ENCODE measurements around the gene D2HGDH. TPM values are rescaled to one million over a fixed set of nuclear protein-coding genes. Genes with fewer than 3 reads are reported as not detected.

D2HGDH gene
- total RNA-seq, 4 donors from 2014 or later: 37.7 to 160 (median 62.2) TPM

- no peaks in the 10 kb centered on the region for H3K9me3 ChIP-seq
- H3K27me3 ChIP-seq: no peaks in the 10 kb centered on the region
- DNase-seq (ENCODE audit: low spot score in 2 of 2): no peak
- no peak overlapping the region for H3K4me3 ChIP-seq
- peaks cover 13% of the 10 kb centered on the region for H3K36me3 ChIP-seq
- WGBS: 89% methylated on average over 6 of the region's 37 CpGs
- H3K4me1 ChIP-seq: peaks cover 10% of the 10 kb centered on the region
- TF ChIP-seq POLR2A (IDR thresholded peaks at IDR 0.05) (no peak), POLR2AphosphoS5 (IDR thresholded peaks at IDR 0.05) (no peak)
- no peak overlapping the region for H3K27ac ChIP-seq
Observed at GRCh38 chr2:241767464-241768250, 33.2 kb downstream of the D2HGDH start.

DNA sequence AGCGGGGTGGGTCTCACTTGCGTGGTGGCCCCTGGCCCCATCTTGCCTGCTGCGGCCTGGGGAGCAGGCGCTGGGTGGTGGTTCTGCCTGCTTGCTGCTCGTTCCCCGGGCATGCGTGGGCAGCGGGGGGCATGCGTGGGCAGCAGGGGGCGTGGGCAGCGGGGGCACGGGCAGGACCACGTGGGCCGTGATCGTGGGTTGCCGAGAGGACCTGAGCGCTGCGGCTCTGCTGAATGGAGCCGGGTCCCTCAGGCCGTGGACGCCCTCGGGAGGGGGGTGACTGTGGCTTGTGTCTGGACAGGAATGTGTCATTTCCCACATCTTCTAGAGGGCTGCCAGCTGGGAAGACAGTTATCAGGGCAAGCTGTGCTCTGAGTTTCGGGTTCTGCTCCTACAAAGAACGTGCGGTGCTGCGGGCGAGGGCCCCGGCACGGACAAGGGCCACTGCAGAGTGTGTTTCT is 33.9 kb downstream of the D2HGDH start:
- H3K4me1 ChIP-seq: peaks cover 10% of the 10 kb centered on the region
- TF ChIP-seq, protein P1, sequence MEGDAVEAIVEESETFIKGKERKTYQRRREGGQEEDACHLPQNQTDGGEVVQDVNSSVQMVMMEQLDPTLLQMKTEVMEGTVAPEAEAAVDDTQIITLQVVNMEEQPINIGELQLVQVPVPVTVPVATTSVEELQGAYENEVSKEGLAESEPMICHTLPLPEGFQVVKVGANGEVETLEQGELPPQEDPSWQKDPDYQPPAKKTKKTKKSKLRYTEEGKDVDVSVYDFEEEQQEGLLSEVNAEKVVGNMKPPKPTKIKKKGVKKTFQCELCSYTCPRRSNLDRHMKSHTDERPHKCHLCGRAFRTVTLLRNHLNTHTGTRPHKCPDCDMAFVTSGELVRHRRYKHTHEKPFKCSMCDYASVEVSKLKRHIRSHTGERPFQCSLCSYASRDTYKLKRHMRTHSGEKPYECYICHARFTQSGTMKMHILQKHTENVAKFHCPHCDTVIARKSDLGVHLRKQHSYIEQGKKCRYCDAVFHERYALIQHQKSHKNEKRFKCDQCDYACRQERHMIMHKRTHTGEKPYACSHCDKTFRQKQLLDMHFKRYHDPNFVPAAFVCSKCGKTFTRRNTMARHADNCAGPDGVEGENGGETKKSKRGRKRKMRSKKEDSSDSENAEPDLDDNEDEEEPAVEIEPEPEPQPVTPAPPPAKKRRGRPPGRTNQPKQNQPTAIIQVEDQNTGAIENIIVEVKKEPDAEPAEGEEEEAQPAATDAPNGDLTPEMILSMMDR (IDR thresholded peaks at IDR 0.05): no peak
- no peak for TF ChIP-seq EP300 (IDR thresholded peaks at IDR 0.05)
- no peak for TF ChIP-seq POLR2AphosphoS5 (IDR thresholded peaks at IDR 0.05)
- no peak for TF ChIP-seq POLR2A (IDR thresholded peaks at IDR 0.05)
- WGBS: 64% methylated on average over 5 of the region's 29 CpGs
- H3K9me3 ChIP-seq: no peaks in the 10 kb centered on the region
- H3K27me3 ChIP-seq: no peaks in the 10 kb centered on the region
- no peak overlapping the region for H3K4me3 ChIP-seq
- peaks cover 13% of the 10 kb centered on the region for H3K36me3 ChIP-seq
- no peak overlapping the region for H3K27ac ChIP-seq
- DNase-seq (ENCODE audit: low spot score in 2 of 2): no peak

DNA sequence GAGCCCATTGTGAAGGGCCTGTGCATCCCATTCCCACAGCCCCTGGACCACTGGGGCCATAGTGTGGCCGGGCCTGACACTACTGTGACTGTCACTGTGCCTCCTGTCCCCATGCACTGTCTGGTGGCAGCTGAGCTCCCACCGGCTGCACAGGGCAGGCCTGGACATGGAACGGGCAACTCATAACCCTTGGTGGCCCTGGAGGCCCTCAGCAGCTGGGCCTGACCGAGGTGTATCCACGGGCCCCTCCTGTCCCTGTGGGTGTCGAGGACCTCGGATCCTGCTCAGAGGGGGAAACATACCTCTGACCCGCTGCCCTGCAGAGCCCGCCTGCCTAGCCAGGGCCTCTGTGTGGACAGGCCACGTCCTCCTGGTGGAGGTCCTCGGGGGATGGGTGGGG is 34.4 kb downstream of the D2HGDH start:
- Histone ChIP-seq H3K4me1 (peaks cover 10% of the 10 kb centered on the region), H3K36me3 (peaks cover 13% of the 10 kb centered on the region), H3K27ac (no peak overlapping the region), H3K4me3 (no peak overlapping the region), H3K27me3 (no peaks in the 10 kb centered on the region), H3K9me3 (no peaks in the 10 kb centered on the region)
- WGBS: 82% methylated on average over 10 of the region's 11 CpGs
- TF ChIP-seq POLR2AphosphoS5 (IDR thresholded peaks at IDR 0.05): no peak
- no peak for TF ChIP-seq EP300 (IDR thresholded peaks at IDR 0.05)
- TF ChIP-seq POLR2A (IDR thresholded peaks at IDR 0.05): no peak
- TF ChIP-seq, protein P1 (IDR thresholded peaks at IDR 0.05): no peak
- no peak for DNase-seq (ENCODE audit: low spot score in 2 of 2)

DNA sequence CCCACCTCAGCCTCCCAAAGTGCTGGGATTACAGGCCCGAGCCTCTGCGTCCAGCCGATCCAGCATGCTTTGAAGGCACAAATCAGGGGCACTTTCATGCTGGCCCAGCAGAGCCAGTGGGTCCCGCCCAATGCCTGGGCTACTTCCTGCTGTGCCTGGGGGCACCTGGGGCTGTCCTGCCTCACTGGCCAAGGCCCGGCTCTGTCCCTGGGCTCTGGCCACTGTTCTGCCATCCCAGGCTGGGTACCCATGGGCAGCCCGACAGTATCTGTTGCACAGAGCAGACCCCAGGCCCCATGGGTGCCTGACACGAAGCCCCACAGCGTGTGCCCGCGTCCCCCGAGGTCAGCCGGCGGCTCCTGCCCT is 35.4 kb downstream of the D2HGDH start:
- H3K27ac ChIP-seq: no peak overlapping the region
- TF ChIP-seq POLR2AphosphoS5 (IDR thresholded peaks at IDR 0.05): no peak
- no peak for TF ChIP-seq EP300 (IDR thresholded peaks at IDR 0.05)
- TF ChIP-seq POLR2A (IDR thresholded peaks at IDR 0.05): no peak
- TF ChIP-seq, protein P1 (IDR thresholded peaks at IDR 0.05): no peak
- WGBS: 97% methylated on average over 8 of the region's 13 CpGs
- H3K36me3 ChIP-seq: peaks cover 13% of the 10 kb centered on the region
- DNase-seq (ENCODE audit: low spot score in 2 of 2): no peak
- peaks cover 10% of the 10 kb centered on the region for H3K4me1 ChIP-seq
- no peaks in the 10 kb centered on the region for H3K9me3 ChIP-seq
- no peak overlapping the region for H3K4me3 ChIP-seq
- H3K27me3 ChIP-seq: peaks cover 6% of the 10 kb centered on the region

GRCh38 chr2:241770185-241770935 is 35.9 kb downstream of the D2HGDH start:
- Histone ChIP-seq H3K9me3 (no peaks in the 10 kb centered on the region), H3K27ac (no peak overlapping the region), H3K27me3 (peaks cover 10% of the 10 kb centered on the region), H3K4me1 (peaks cover 10% of the 10 kb centered on the region), H3K36me3 (peaks cover 13% of the 10 kb centered on the region), H3K4me3 (no peak overlapping the region)
- TF ChIP-seq POLR2A (IDR thresholded peaks at IDR 0.05) (no peak), POLR2AphosphoS5 (IDR thresholded peaks at IDR 0.05) (no peak), EP300 (IDR thresholded peaks at IDR 0.05) (no peak)
- TF ChIP-seq, protein P1 (IDR thresholded peaks at IDR 0.05): no peak
- whole genome bisulfite sequencing: 86% methylated on average over 17 of the region's 27 CpGs
- DNase-seq (ENCODE audit: low spot score in 2 of 2): no peak

Measured in suprapubic skin (tissue), 4 donors.